Measurements from ENCODE around the gene SYNC. TPM values are rescaled to one million over a fixed set of nuclear protein-coding genes. Genes with fewer than 3 reads are reported as not detected.

Gene SYNC
- 141 and 240 TPM in 2 replicates for total RNA-seq (ENCODE audit: low replicate concordance)

GRCh38 chr1:32702599-32703478, at the start of gene SYNC:
Gene SYNC (minus strand): TSS chr1:32702770. CDS start chr1:32702660, 110 bp downstream.
- DNase-seq (ENCODE audit: low read depth) = peak; percentile 90
- H3K4me3 ChIP-seq (ENCODE audit: low read depth, low read length) = peak within 1 kb of the TSS; percentile 89
- no peak for TF ChIP-seq CTCF (IDR thresholded peaks at IDR 0.05; ENCODE audit: insufficient read depth, low read length)

- H3K4me3 ChIP-seq (ENCODE audit: low read depth, low read length) = no peak overlapping the region
- DNase-seq (ENCODE audit: low read depth) = no peak
- no peak for TF ChIP-seq CTCF (IDR thresholded peaks at IDR 0.05; ENCODE audit: insufficient read depth, low read length)
Measured at GRCh38 chr1:32749771-32750170, 47.2 kb upstream of the SYNC start.

GRCh38 chr1:32749332-32749731, 46.8 kb upstream of the SYNC start:
- DNase-seq (ENCODE audit: low read depth) = no peak
- no peak for TF ChIP-seq CTCF (IDR thresholded peaks at IDR 0.05; ENCODE audit: insufficient read depth, low read length)
- no peak overlapping the region for H3K4me3 ChIP-seq (ENCODE audit: low read depth, low read length)

- no peak for TF ChIP-seq CTCF (IDR thresholded peaks at IDR 0.05; ENCODE audit: insufficient read depth, low read length)
- no peak for DNase-seq (ENCODE audit: low read depth)
- H3K4me3 ChIP-seq (ENCODE audit: low read depth, low read length) = no peak overlapping the region
Measured at GRCh38 chr1:32748926-32749325, 46.4 kb upstream of the SYNC start.

GRCh38 chr1:32748348-32748747, 45.8 kb upstream of the SYNC start:
- H3K4me3 ChIP-seq (ENCODE audit: low read depth, low read length) = no peak overlapping the region
- no peak for TF ChIP-seq CTCF (IDR thresholded peaks at IDR 0.05; ENCODE audit: insufficient read depth, low read length)
- DNase-seq (ENCODE audit: low read depth) = no peak

GRCh38 chr1:32746130-32746529, 43.6 kb upstream of the SYNC start:
- TF ChIP-seq CTCF (IDR thresholded peaks at IDR 0.05; ENCODE audit: insufficient read depth, low read length) = no peak
- no peak for DNase-seq (ENCODE audit: low read depth)
- no peak overlapping the region for H3K4me3 ChIP-seq (ENCODE audit: low read depth, low read length)

Measured in fibroblast of the aortic adventitia (primary cell).